Adipocyte (in vitro differentiated cells): ENCODE measurements around the gene OGFOD2.

ENCODE experiments used
- DNase-seq: peaks from one replicate; pipeline ENCODE4 v3.0.0-alpha.2; 2015; ENCODE audit warnings: low read depth
- H3K27me3 ChIP-seq: replicated peaks from 2 replicates; pipeline ENCODE4 v1.7.0; 2013; ENCODE audit warnings: mild to moderate bottlenecking, low read length, moderate library complexity; ENCODE audit not compliant: control insufficient read depth, insufficient read depth
- H3K36me3 ChIP-seq: 2 replicates; pipeline ENCODE4 v1.7.0; 2013; ENCODE audit warnings: low read length, mild to moderate bottlenecking, moderate library complexity; ENCODE audit not compliant: control insufficient read depth, insufficient read depth, severe bottlenecking
- H3K4me1 ChIP-seq: 2 replicates; pipeline ENCODE4 v1.7.0; 2013; ENCODE audit warnings: mild to moderate bottlenecking, low read length, moderate library complexity; ENCODE audit not compliant: control insufficient read depth, insufficient read depth
- H3K4me3 ChIP-seq: 2 replicates; pipeline ENCODE4 v1.7.0; 2013; ENCODE audit warnings: mild to moderate bottlenecking, low read length, moderate library complexity
- H3K9ac ChIP-seq: 2 replicates; pipeline ENCODE4 v1.7.0; 2013; ENCODE audit warnings: mild to moderate bottlenecking, low read length, moderate library complexity
- H3K9me3 ChIP-seq: 2 replicates; pipeline ENCODE4 v1.7.0; 2013; ENCODE audit warnings: mild to moderate bottlenecking, low read length, moderate library complexity; ENCODE audit not compliant: control insufficient read depth

The OGFOD2 gene

DNA sequence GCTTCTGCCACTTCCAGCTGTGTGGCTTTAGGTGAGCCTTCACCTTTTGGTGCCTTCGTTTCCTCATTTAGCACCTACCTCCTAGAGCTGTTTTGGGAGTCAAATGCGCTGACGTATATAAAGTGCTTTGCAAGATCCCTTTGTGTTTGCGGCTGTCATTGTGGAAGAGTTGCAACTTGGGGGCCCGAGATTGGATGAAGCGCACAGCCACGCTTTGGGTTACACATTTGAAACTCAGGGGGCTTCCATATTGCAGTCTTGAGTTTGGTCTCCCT, 4.8 kb downstream of the OGFOD2 start:
- Histone ChIP-seq H3K9me3 (no peaks in the 10 kb centered on the region), H3K9ac (peak overlapping the region; percentile 97), H3K36me3 (peaks cover 5% of the 10 kb centered on the region), H3K4me3 (peak overlapping the region; percentile 96), H3K4me1 (peaks cover 54% of the 10 kb centered on the region), H3K27me3 (no peaks in the 10 kb centered on the region)
- DNase-seq, result no peak

DNA sequence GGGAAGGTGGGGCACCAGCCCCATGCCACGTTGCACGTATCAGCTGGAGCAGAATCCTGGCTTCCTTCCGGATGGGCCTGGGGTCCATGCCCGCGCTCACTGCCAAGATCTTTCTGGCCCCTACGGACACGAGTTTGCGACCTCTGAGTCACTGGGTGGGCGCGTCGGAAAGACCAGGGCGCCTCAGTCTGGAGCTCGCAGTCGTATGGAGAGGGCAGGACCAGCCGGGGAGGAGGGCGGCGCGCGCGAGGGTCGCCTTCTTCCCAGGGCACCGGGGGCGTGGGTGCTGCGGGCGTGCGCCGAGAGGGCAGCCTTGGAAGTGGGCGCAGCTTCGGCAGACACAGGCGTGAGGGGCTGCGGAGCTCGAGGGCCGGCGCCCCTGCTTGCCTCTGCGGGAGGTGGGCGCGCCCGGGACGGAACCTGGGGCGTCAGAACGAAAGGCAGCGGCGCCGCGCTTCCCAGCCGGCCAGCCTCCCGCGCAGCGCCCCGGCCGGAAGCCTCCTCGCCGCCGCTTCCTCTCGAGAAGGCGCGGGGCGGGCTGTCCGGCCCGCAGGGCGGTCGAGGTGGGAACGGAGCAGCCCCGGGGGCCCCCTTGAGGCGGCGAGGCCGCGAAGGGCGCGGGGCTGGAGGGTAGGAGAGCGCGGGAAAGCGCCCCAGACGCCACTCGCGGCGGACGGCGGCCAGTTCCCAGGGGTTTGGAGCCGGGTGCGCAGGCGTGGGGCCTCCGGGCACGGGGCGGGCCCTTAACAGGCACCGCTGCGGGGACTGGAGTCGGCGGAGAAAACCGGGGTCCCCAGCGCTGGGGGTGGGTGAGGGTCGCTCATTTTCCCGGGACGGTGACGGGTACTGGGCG, 5.4 kb downstream of the OGFOD2 start, which contains the start of gene ARL6IP4:
Gene ARL6IP4 (plus strand): TSS at position 499 of the 853 bp plus-strand sequence. CDS start 459 bp downstream, outside the sequence.
- peak; percentile 84 for DNase-seq
- peaks cover 5% of the 10 kb centered on the region for H3K36me3 ChIP-seq

DNA sequence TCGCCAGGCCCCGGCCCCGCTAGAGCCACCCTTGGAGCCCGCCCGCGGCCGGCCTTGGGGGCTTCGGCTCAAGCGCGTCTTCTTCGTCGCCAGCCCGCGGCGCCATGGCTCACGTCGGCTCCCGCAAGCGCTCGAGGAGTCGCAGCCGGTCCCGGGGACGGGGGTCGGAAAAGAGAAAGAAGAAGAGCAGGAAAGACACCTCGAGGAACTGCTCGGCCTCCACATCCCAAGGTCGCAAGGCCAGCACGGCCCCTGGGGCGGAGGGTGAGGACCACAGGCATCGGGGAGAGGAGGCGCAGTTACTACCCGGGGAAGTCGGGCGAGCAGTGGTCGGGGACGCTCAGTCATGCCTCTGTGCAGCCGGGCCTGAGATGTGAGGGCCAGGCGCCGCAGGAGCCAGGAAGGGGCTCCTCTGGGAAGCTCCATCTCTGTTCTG, 6.0 kb downstream of the OGFOD2 start:
- peaks cover 57% of the 10 kb centered on the region for H3K4me1 ChIP-seq

More for the DNA sequence above, 5.4 kb downstream of the OGFOD2 start, which contains the start of gene ARL6IP4:
- Histone ChIP-seq H3K4me1 (peaks cover 60% of the 10 kb centered on the region), H3K9me3 (no peaks in the 10 kb centered on the region), H3K27me3 (no peaks in the 10 kb centered on the region), H3K4me3 (peak within 1 kb of the TSS; percentile 96), H3K9ac (peak within 1 kb of the TSS; percentile 97)

DNA sequence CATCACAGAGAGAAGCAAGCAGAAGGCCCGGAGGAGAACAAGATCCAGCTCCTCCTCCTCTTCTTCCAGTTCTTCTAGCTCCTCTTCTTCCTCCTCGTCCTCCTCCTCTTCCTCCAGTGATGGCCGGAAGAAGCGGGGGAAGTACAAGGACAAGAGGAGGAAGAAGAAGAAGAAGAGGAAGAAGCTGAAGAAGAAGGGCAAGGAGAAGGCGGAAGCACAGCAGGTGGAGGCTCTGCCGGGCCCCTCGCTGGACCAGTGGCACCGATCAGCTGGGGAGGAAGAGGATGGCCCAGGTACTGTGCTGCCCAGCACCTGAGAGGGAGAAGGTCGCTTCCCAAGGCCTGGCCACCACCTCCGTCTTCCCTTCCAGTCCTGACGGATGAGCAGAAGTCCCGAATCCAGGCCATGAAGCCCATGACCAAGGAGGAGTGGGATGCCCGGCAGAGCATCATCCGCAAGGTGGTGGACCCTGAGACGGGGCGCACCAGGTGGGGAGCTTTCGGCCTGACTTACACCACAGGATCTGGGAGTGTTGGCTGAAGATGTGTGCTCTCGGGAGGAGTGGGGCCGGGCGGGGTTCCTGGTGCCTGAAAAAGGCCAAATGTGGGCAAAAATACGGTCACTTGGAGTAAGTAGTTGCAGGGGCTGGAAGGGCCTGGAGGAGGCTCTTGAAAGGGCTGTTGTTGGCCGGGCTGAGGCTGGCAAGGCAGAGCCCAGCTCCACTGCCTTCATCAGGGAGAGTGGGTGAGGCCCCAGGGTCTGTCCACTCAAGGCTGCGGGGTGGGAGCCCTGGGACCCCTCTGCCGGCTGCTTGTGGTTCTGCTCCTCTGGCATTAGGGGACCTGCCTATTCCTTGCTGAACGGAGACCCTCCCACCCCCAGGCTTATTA, 6.8 kb downstream of the OGFOD2 start:
- Histone ChIP-seq H3K9me3 (no peaks in the 10 kb centered on the region), H3K36me3 (peaks cover 5% of the 10 kb centered on the region), H3K4me3 (peak overlapping the region; percentile 96), H3K9ac (peak overlapping the region; percentile 97), H3K4me1 (peaks cover 49% of the 10 kb centered on the region), H3K27me3 (no peaks in the 10 kb centered on the region)
- DNase-seq, result no peak

More for the DNA sequence above, 6.0 kb downstream of the OGFOD2 start:
- no peak for DNase-seq
- no peaks in the 10 kb centered on the region for H3K9me3 ChIP-seq
- peak overlapping the region; percentile 97 for H3K9ac ChIP-seq
- H3K4me3 ChIP-seq, result peak overlapping the region; percentile 96
- peaks cover 5% of the 10 kb centered on the region for H3K36me3 ChIP-seq
- H3K27me3 ChIP-seq, result no peaks in the 10 kb centered on the region

- Histone ChIP-seq H3K9ac (peak overlapping the region; percentile 97), H3K36me3 (peaks cover 6% of the 10 kb centered on the region), H3K4me3 (peak overlapping the region; percentile 96), H3K4me1 (peaks cover 46% of the 10 kb centered on the region), H3K9me3 (no peaks in the 10 kb centered on the region), H3K27me3 (no peaks in the 10 kb centered on the region)
- no peak for DNase-seq
Observed at GRCh38 chr12:122982477-122982815, 7.4 kb downstream of the OGFOD2 start.

- no peaks in the 10 kb centered on the region for H3K27me3 ChIP-seq
- peak overlapping the region; percentile 97 for H3K9ac ChIP-seq
- DNase-seq, result no peak
- peaks cover 12% of the 10 kb centered on the region for H3K36me3 ChIP-seq
- H3K9me3 ChIP-seq, result no peaks in the 10 kb centered on the region
- peak overlapping the region; percentile 96 for H3K4me3 ChIP-seq
- peaks cover 46% of the 10 kb centered on the region for H3K4me1 ChIP-seq
Observed at GRCh38 chr12:122982963-122983788, 8.1 kb downstream of the OGFOD2 start.

GRCh38 chr12:122983789-122984515, 8.9 kb downstream of the OGFOD2 start:
- no peaks in the 10 kb centered on the region for H3K27me3 ChIP-seq
- no peak for DNase-seq
- no peaks in the 10 kb centered on the region for H3K9me3 ChIP-seq
- H3K4me3 ChIP-seq, result peak overlapping the region; percentile 56
- peak overlapping the region; percentile 76 for H3K9ac ChIP-seq
- H3K4me1 ChIP-seq, result peaks cover 46% of the 10 kb centered on the region
- peaks cover 12% of the 10 kb centered on the region for H3K36me3 ChIP-seq

GRCh38 chr12:122984612-122985337, 9.7 kb downstream of the OGFOD2 start:
- H3K27me3 ChIP-seq, result no peaks in the 10 kb centered on the region
- H3K9ac ChIP-seq, result peak overlapping the region; percentile 76
- H3K9me3 ChIP-seq, result no peaks in the 10 kb centered on the region
- H3K36me3 ChIP-seq, result peaks cover 12% of the 10 kb centered on the region
- peaks cover 40% of the 10 kb centered on the region for H3K4me1 ChIP-seq
- H3K4me3 ChIP-seq, result peak overlapping the region; percentile 56
- no peak for DNase-seq

DNA sequence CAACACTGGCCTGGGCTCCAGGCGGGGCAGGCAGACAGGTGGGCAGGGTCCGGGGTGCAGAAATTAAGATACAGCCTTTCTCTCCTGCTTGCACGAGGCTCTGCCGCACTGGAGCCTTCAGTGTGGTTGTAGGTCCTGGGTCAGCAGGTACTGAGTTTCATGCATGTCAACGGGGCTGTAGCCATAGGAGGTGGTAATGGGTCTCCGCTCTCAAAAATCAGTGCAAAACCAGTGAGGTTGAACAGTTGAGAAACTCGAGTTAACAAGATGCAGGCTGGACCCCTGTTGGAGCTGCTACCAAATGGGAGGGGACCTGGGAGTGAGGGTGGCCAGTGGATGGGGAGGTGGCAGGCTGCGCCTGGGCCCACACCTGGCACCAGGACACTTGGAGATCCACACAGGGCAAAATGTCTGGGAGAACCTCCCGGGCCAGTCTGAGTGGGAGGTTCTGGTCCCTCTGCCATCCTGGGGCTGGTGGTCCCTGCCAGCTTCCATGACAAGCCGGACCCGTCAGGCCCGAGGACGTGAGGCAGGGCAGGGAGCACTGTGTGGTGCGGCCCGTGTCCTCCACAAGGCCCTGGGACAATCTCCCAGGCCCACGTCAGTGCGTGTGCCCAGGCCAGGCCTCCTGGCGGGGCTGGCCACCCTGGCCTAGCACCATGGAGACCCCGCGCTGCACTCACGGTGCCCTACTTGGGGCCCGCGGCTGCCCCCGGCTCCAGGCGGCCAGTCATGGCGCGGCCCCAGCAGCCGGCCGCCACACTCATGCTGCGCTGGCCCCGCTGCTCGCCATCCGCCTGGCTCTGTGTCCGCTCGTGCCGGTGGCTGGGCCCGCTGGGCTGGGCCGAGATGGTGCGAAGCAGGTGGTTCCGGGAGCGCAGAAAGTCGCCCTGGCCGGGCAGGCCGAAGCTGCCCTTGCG, 10.6 kb downstream of the OGFOD2 start:
- Histone ChIP-seq H3K4me3 (no peak overlapping the region), H3K9ac (peak overlapping the region; percentile 76), H3K27me3 (no peaks in the 10 kb centered on the region), H3K4me1 (peaks cover 36% of the 10 kb centered on the region), H3K9me3 (no peaks in the 10 kb centered on the region), H3K36me3 (peaks cover 12% of the 10 kb centered on the region)
- no peak for DNase-seq
